Retinal pigment epithelial cell (primary cell): Measurements from ENCODE around the gene NOTCH4.
A peak's percentile ranks its signal among the peaks of the same experiment; 100 is the strongest.
"Not testable (repeated sequence)": the region's sequence is repeated elsewhere in the genome, so short reads cannot be mapped to it uniquely, and the experiment has no call there.

Source experiments
- DNase-seq: peaks from one replicate; pipeline ENCODE4 v3.0.0-alpha.2; 2010; ENCODE audit warnings: low read depth
- H3K4me3 ChIP-seq: 2 replicates; pipeline ENCODE4 v1.5.1; 2011; ENCODE audit warnings: mild to moderate bottlenecking, low read length, control low read depth, moderate library complexity
- CTCF ChIP-seq: conservative IDR thresholded peaks from 2 replicates; pipeline ENCODE4 v1.5.1; 2011; ENCODE audit warnings: low read depth, low read length, control low read depth, inconsistent platforms

Gene NOTCH4

GRCh38 chr6:32194388-32194787 lies 29.5 kb downstream of the NOTCH4 start:
- no peak overlapping the region for H3K4me3 ChIP-seq
- no peak for DNase-seq
- TF ChIP-seq CTCF, result no peak

GRCh38 chr6:32193096-32193495 lies 30.8 kb downstream of the NOTCH4 start:
- not testable (repeated sequence) for DNase-seq, H3K4me3 ChIP-seq

GRCh38 chr6:32192608-32193039 lies 31.2 kb downstream of the NOTCH4 start, which contains the start of gene GPSM3:
Gene GPSM3, minus strand, starts transcription at chr6:32192643. Its CDS starts 130 bp downstream, at chr6:32192513.
- H3K4me3 ChIP-seq, result no peak within 1 kb of the TSS
- no peak for TF ChIP-seq CTCF
- no peak for DNase-seq

GRCh38 chr6:32191696-32192607 lies 31.9 kb downstream of the NOTCH4 start:
- no peak for TF ChIP-seq CTCF
- no peak overlapping the region for H3K4me3 ChIP-seq
- no peak for DNase-seq

GRCh38 chr6:32190911-32191677 lies 32.8 kb downstream of the NOTCH4 start:
- TF ChIP-seq CTCF, result no peak
- no peak for DNase-seq
- peak overlapping the region; percentile 68 for H3K4me3 ChIP-seq

GRCh38 chr6:32190054-32190851 lies 33.6 kb downstream of the NOTCH4 start, which contains the start of gene PBX2:
Gene PBX2, minus strand, starts transcription at chr6:32190202. Its CDS starts 287 bp downstream, at chr6:32189915.
- peak; percentile 59 for DNase-seq
- peak within 1 kb of the TSS; percentile 68 for H3K4me3 ChIP-seq
- TF ChIP-seq CTCF, result no peak

- H3K4me3 ChIP-seq, result peak overlapping the region; percentile 68
- no peak for DNase-seq
- TF ChIP-seq CTCF, result no peak
Measured at GRCh38 chr6:32189742-32190053, 34.2 kb downstream of the NOTCH4 start.
